ENCODE measurements around the gene IKZF1. TPM values are rescaled to one million over a fixed set of nuclear protein-coding genes. Genes with fewer than 3 reads are reported as not detected.

IKZF1 gene
- total and polyA plus RNA-seq, 9 of the 15 experiments (the other 6 are each of a cell fraction or from before 2014, with no cell fraction given), result 12.6 to 85.3 (median 44.7) TPM

- no peaks in the 10 kb centered on the region for H4K20me1 ChIP-seq (replicated peaks; ENCODE audit: control insufficient read depth, insufficient read depth, low read length)
- CTCF ChIA-PET (ENCODE audit: low intra/inter-chr PET ratio), result no interaction called here
- DNase-seq (ENCODE audit: extremely low read depth in 1 of 4, low spot score in 3 of 4), result no peak
- no peak overlapping the region for H2AFZ ChIP-seq (ENCODE audit: low read depth, low read length)
- no peak for ATAC-seq
- peaks cover 89% of the 10 kb centered on the region for H3K36me3 ChIP-seq (ENCODE audit: control insufficient read depth, insufficient read depth, low read length)
- H3K9ac ChIP-seq (ENCODE audit: insufficient read depth in 1 of 2, low read depth in 2 of 2, low read length in 2 of 2), result no peak overlapping the region
- BruUV-seq (replicated peaks), result no TSS peak
- no peak overlapping the region for H3K27ac ChIP-seq (ENCODE audit: extremely low read depth, low read depth, low read length)
- peaks cover 1 to 7% of the 10 kb centered on the region in 2 experiments; a peak in 3 of 5 replicates for H3K4me1 ChIP-seq (replicated peaks in 1 of 2; ENCODE audit: control insufficient read depth in 2 of 2, insufficient read depth in 2 of 2, low read length in 2 of 2)
- 95% methylated on average over 6 of the region's 6 CpGs for WGBS (ENCODE audit: insufficient coverage, low coverage, missing lambda C conversion rate)
- no peak for FAIRE-seq
- POLR2A ChIA-PET, result interaction anchor here (1.4 to 2.4 kb wide), 2 partner anchors 10 to 11 kb away, joined by 4 to 9 read pairs; no protein-coding TSS in a partner anchor
- no peaks in the 10 kb centered on the region for H3K9me1 ChIP-seq (ENCODE audit: control insufficient read depth, insufficient read depth, low read length)
- no peak overlapping the region for H3K4me3 ChIP-seq
- in situ Hi-C loops (cut with MboI), result no loop called here
- no peaks in the 10 kb centered on the region for H3K27me3 ChIP-seq (ENCODE audit: control insufficient read depth in 2 of 2, insufficient read depth in 2 of 2, low read length in 2 of 2)
- intact Hi-C loops (cut with micrococcal nuclease), result no loop called here
- no peaks in the 10 kb centered on the region for H3K9me3 ChIP-seq (replicated peaks; ENCODE audit: control insufficient read depth, insufficient read depth, low read depth, low read length)
- H3K79me2 ChIP-seq (ENCODE audit: control insufficient read depth, insufficient read depth, low read length), result peaks cover 54% of the 10 kb centered on the region
- H3K4me2 ChIP-seq (ENCODE audit: insufficient read depth, low read length), result no peak overlapping the region
- TF ChIP-seq CCNT2 (IDR thresholded peaks at IDR 0.05; ENCODE audit: borderline replicate concordance, extremely low read depth, insufficient read length, low read depth, low read length) (no peak), SFPQ (IDR thresholded peaks at IDR 0.05; ENCODE audit: low read depth, low read length) (no peak), IRF2 (CRISPR knock-in tag; IDR thresholded peaks at IDR 0.05) (no peak), PURB (CRISPR knock-in tag; IDR thresholded peaks at IDR 0.05; ENCODE audit: low read depth) (no peak), NR2C1 (IDR thresholded peaks at IDR 0.05) (no peak), NR2C1 (tag; IDR thresholded peaks at IDR 0.05) (no peak), ZBTB17 (CRISPR knock-in tag; IDR thresholded peaks at IDR 0.05) (no peak), ZBTB7A (IDR thresholded peaks at IDR 0.05; ENCODE audit: borderline replicate concordance, control insufficient read depth, low read depth, low read length) (no peak), PRDM10 (IDR thresholded peaks at IDR 0.05; ENCODE audit: partially characterized antibody) (no peak), NR3C1 (CRISPR knock-in tag; IDR thresholded peaks at IDR 0.05) (no peak), HOMEZ (CRISPR knock-in tag; IDR thresholded peaks at IDR 0.05) (no peak), DPF2 (IDR thresholded peaks at IDR 0.05) (no peak), ZNF354B (CRISPR knock-in tag; IDR thresholded peaks at IDR 0.05) (no peak), CTBP1 (IDR thresholded peaks at IDR 0.05; ENCODE audit: borderline replicate concordance) (no peak)
Observed at GRCh38 chr7:50321487-50322067, 17.1 kb downstream of the IKZF1 start.
